Left ventricle myocardium inferior (tissue), 1 donor: ENCODE measurements around the gene GNG12. TPM values are rescaled to one million over a fixed set of nuclear protein-coding genes. Genes with fewer than 3 reads are reported as not detected.

ENCODE experiments used
- DNase-seq: peaks from one replicate; pipeline ENCODE4 v3.0.0-alpha.2; 2020
- H3K27ac ChIP-seq: fragments of 200-600 bp; replicated peaks from 2 replicates; pipeline ENCODE4 v1.8.0; 2021
- H3K27me3 ChIP-seq: fragments of 200-600 bp; 2 replicates; pipeline ENCODE4 v1.8.0; 2021; ENCODE audit warnings: low read depth
- H3K36me3 ChIP-seq: fragments of 200-600 bp; 2 replicates; pipeline ENCODE4 v1.8.0; 2021
- H3K4me1 ChIP-seq: fragments of 200-600 bp; 2 replicates; pipeline ENCODE4 v1.8.0; 2021
- H3K4me3 ChIP-seq: fragments of 200-600 bp; 2 replicates; pipeline ENCODE4 v1.8.0; 2021; ENCODE audit warnings: mild to moderate bottlenecking, moderate library complexity
- H3K9me3 ChIP-seq: fragments of 200-600 bp; replicated peaks from 2 replicates; pipeline ENCODE4 v1.8.0; 2021
- intact Hi-C: fragments of 100-400 bp; cut with micrococcal nuclease; formaldehyde crosslinking; loops from one replicate; pipeline ENCODE4 v1.11.0; 2022
- total RNA-seq: library from RNA; stranded (reverse); fragmentation: NEBNext Ultra II Directional; extraction: Animal tissue kit (Norgen Biotek cat#: 25700); gene quantifications from one replicate; pipeline ENCODE4 v1.2.1, GENCODE V29; 2021
- TF ChIP-seq, protein P1 (sequence below): fragments of 200-600 bp; IDR thresholded peaks from 2 replicates; pipeline ENCODE4 v1.8.0; 2021; ENCODE audit warnings: antibody characterized with exemption, mild to moderate bottlenecking, borderline replicate concordance
- donor health status: DM: no; HTN: yes; CAD: no; lungs with severe emphysema.

Gene GNG12
- total RNA-seq, 1 donor from 2014 or later, result 35.1 TPM

DNA sequence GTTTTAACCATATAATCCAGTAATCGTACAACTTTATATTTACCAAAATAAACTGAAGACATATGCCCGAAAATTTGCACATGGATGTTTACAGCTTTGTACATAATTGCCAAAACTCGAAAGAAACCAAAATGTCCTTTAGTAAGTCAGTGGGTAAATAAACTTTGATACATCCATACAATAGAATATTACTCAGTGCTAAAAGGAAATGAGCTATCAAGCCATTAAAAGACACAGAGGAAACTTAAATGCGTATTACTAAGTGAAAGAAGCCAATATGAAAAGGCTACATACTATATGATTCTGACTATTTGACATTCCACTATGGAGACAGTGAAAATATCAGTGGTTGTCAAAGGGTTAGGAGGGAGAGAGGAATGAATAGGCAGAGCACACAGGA is 23.4 kb downstream of the GNG12 start:
- Histone ChIP-seq H3K4me1 (peaks cover 46% of the 10 kb centered on the region), H3K27me3 (no peaks in the 10 kb centered on the region), H3K9me3 (no peaks in the 10 kb centered on the region), H3K4me3 (no peak overlapping the region), H3K36me3 (no peaks in the 10 kb centered on the region), H3K27ac (no peak overlapping the region)
- TF ChIP-seq, protein P1, sequence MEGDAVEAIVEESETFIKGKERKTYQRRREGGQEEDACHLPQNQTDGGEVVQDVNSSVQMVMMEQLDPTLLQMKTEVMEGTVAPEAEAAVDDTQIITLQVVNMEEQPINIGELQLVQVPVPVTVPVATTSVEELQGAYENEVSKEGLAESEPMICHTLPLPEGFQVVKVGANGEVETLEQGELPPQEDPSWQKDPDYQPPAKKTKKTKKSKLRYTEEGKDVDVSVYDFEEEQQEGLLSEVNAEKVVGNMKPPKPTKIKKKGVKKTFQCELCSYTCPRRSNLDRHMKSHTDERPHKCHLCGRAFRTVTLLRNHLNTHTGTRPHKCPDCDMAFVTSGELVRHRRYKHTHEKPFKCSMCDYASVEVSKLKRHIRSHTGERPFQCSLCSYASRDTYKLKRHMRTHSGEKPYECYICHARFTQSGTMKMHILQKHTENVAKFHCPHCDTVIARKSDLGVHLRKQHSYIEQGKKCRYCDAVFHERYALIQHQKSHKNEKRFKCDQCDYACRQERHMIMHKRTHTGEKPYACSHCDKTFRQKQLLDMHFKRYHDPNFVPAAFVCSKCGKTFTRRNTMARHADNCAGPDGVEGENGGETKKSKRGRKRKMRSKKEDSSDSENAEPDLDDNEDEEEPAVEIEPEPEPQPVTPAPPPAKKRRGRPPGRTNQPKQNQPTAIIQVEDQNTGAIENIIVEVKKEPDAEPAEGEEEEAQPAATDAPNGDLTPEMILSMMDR, result no peak
- DNase-seq, result no peak
- intact Hi-C loops, result no loop called here

DNA sequence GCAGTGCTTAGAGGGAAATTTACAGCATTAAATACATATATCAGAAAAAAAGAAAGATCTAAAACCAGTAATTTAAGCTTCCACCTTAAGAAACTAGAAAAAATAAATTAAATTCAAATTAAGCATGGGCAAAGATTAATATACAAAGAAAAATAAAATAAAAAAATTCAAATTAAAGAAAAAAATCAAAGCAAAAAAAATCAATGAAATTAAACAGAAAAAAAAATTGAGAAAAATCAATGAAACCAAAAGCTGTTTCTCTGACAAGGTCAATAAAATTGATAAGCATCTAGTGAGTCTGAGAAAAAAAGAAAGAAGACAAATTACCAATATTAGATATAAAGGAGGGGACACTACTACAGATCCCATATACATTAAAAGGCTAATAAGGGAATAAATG is 26.0 kb downstream of the GNG12 start:
- no peaks in the 10 kb centered on the region for H3K27me3 ChIP-seq
- H3K36me3 ChIP-seq, result no peaks in the 10 kb centered on the region
- H3K9me3 ChIP-seq, result no peaks in the 10 kb centered on the region
- intact Hi-C loops, result no loop called here
- H3K27ac ChIP-seq, result no peak overlapping the region
- H3K4me3 ChIP-seq, result no peak overlapping the region
- H3K4me1 ChIP-seq, result peaks cover 45% of the 10 kb centered on the region
- no peak for DNase-seq
- TF ChIP-seq, protein P1, result no peak

DNA sequence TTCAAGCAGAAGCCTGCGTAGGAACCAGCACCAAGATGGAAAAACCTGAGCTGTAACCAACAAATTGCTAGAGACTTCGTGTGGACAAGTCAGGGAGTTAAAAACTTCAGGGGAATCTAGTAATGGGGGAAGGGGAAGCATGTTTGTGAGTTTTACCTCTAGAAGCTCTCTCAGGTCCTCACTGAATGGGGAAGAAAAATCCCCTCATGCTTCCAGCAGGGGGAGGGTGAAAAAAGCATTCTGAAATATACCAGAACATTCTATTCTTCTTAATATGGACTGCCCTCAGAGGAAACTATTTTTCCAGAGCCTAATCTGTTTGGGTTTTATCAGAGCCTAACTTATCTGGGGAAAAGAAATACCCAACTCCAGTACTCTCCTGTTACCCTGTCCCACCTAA is 28.6 kb downstream of the GNG12 start:
- Histone ChIP-seq H3K9me3 (no peaks in the 10 kb centered on the region), H3K36me3 (no peaks in the 10 kb centered on the region), H3K4me3 (no peak overlapping the region), H3K4me1 (peaks cover 36% of the 10 kb centered on the region), H3K27ac (peak overlapping the region; percentile 39), H3K27me3 (no peaks in the 10 kb centered on the region)
- TF ChIP-seq, protein P1, result no peak
- intact Hi-C loops, result no loop called here
- DNase-seq, result no peak

DNA sequence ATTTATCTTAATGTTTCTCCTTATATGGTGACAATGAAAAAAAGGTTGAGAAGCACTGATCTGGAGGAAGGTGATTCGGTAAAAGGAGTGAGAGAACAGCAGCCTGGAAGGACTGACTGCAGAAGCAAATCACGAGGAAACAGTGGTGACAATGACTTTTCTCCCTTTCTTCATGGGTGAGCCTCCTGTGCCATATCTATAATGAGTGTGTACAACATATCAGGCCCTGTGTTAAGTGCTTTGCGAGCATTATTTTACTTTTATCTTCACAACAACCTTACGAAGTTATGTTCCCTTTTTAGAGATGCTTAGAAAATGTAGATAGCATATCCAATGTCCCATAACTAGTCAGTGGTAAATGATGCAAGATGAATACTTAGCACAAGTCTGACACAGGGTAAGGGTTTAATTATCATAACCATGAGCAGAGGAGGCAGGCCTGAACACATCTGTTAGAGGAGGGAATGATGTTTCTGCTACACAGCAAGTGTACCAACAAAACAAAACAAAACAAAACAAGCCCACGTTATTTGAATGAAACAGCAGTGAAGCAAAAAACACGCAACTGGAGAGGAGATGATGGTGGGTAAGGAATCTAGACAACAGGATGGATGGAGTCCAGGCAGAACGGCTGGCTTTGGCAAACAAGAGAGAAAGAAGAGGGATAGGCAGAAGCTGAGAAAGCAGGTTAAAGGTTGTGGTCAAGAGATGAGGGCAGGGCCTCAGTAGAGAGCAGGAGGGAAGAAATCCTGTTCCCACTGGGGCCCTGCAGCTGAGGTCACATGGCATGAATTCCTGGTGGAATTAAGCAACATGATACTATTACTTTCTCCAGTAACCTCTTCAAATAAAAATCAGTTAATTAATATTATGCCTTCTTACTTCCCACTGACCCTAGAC is 29.6 kb downstream of the GNG12 start:
- Histone ChIP-seq H3K27ac (peak overlapping the region; percentile 39), H3K9me3 (no peaks in the 10 kb centered on the region), H3K4me1 (peaks cover 36% of the 10 kb centered on the region), H3K36me3 (no peaks in the 10 kb centered on the region), H3K27me3 (no peaks in the 10 kb centered on the region), H3K4me3 (no peak overlapping the region)
- intact Hi-C loops, result no loop called here
- TF ChIP-seq, protein P1, result no peak
- DNase-seq, result no peak

DNA sequence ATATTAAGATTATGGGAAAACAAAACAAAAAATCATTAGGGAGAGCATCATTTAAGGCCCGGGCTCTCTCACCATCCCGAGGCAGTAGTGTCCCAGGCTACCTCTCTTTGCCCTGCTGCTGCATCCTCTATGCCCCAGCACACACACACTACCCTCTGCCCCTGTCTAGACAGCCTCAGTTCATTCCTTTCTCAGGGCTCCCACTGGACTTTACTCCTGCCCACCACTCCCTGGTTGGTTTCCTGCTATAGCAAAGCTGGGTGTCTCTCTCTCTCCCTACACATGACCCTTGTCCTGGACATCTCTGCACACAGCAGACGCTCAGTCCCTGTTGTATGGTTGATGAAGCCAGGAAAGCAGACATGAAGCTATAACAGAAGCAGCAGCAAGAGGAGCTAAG is 30.7 kb downstream of the GNG12 start:
- Histone ChIP-seq H3K4me3 (no peak overlapping the region), H3K27me3 (no peaks in the 10 kb centered on the region), H3K27ac (no peak overlapping the region), H3K4me1 (peaks cover 30% of the 10 kb centered on the region), H3K36me3 (no peaks in the 10 kb centered on the region), H3K9me3 (no peaks in the 10 kb centered on the region)
- TF ChIP-seq, protein P1, result no peak
- intact Hi-C loops, result no loop called here
- no peak for DNase-seq
